Esophagus muscularis mucosa (tissue), 4 donors: ENCODE results near the gene THRB. TPM values are rescaled to one million over a fixed set of nuclear protein-coding genes. Genes with fewer than 3 reads are reported as not detected.

Experiments used
- DNase-seq: peaks from one replicate; pipeline ENCODE4 v3.0.0-alpha.2; 2017; ENCODE audit errors: extremely low spot score
- H3K27ac ChIP-seq, 4 donors: fragments of 200-600 bp; sonication (generic); replicated peaks in 1 of 4; 1 replicate in 3 of 4; 2 replicates in 1 of 4; pipeline ENCODE4 v1.5.1; 2016 to 2019; ENCODE audit warnings: mild to moderate bottlenecking in 1 of 4
- H3K27me3 ChIP-seq, 4 donors: fragments of 200-600 bp; sonication (generic); one replicate each; pipeline versions ENCODE4 v1.5.1 to v1.6.0; 2016 to 2019
- H3K36me3 ChIP-seq, 4 donors: fragments of 200-600 bp; sonication (generic); one replicate each; pipeline ENCODE4 v1.5.1; 2016 to 2019
- H3K4me1 ChIP-seq, 4 donors: fragments of 200-600 bp; sonication (generic); one replicate each; pipeline ENCODE4 v1.5.1; 2016 to 2019
- H3K4me3 ChIP-seq, 4 donors: fragments of 200-600 bp; sonication (generic); 1 replicate in 2 of 4; 2 replicates in 2 of 4; pipeline ENCODE4 v1.5.1; 2016 to 2019; ENCODE audit warnings: mild to moderate bottlenecking in 4 of 4, moderate library complexity in 1 of 4
- H3K9me3 ChIP-seq, 4 donors: fragments of 200-600 bp; sonication (generic); 1 replicate in 3 of 4; 2 replicates in 1 of 4; pipeline ENCODE4 v1.5.1; 2016 to 2019
- CTCF ChIP-seq, 3 experiments: fragments of 200-600 bp in 2 of 3; fragments of 450-650 bp in 1 of 3; sonication (generic) in 2 of 3; IDR thresholded peaks; one replicate each; pipeline ENCODE4 v1.5.1; 2017 to 2019; ENCODE audit warnings: antibody characterized with exemption in 3 of 3, mild to moderate bottlenecking in 2 of 3, moderate library complexity in 1 of 3
- EP300 ChIP-seq: sonication (generic); formaldehyde crosslinking; IDR thresholded peaks from one replicate; pipeline ENCODE4 v1.6.1; 2017; ENCODE audit warnings: antibody characterized with exemption
- POLR2A ChIP-seq: fragments of 450-650 bp; IDR thresholded peaks from one replicate; pipeline ENCODE4 v1.6.1; 2017; ENCODE audit warnings: antibody characterized with exemption, moderate library complexity, mild to moderate bottlenecking, low read depth
- POLR2AphosphoS5 ChIP-seq, 2 donors: sonication (generic); formaldehyde crosslinking; IDR thresholded peaks; one replicate each; pipeline ENCODE4 v1.6.1; 2017; ENCODE audit warnings: antibody characterized with exemption in 2 of 2
- WGBS: methylation state at CpG from one replicate; pipeline ENCODE4 v1.1.5; 2018; 5-methylcytosine and 5-hydroxymethylcytosine counted together
- intact Hi-C: fragments of 100-400 bp; cut with DNase I; formaldehyde crosslinking; loops from one replicate; pipeline ENCODE4 v1.15.1; 2023
- total RNA-seq, 4 donors: library from RNA; depleted of rRNA; stranded (reverse); fragments of >200 nt; gene quantifications; one replicate each; pipeline versions ENCODE4 v1.1.0 to v1.2.1, GENCODE V29; 2016

Gene THRB
- total RNA-seq, 4 donors from 2014 or later = 31.5 to 68.6 (median 39.3) TPM

GRCh38 chr3:24135280-24135679 lies 359.4 kb downstream of the THRB start:
- H3K36me3 ChIP-seq = peaks cover 0 to 27% (median 14%) of the 10 kb centered on the region in 4 donors
- H3K4me3 ChIP-seq = no peak overlapping the region
- no peaks in the 10 kb centered on the region for H3K9me3 ChIP-seq
- H3K27ac ChIP-seq = peak overlapping the region; percentile 73 to 82 (median 74)
- TF ChIP-seq POLR2AphosphoS5 (IDR thresholded peaks at IDR 0.05) (peak; percentile 27 to 59), EP300 (no peak)
- H3K27me3 ChIP-seq = no peaks in the 10 kb centered on the region
- 34% methylated on average over 2 of the region's 2 CpGs for WGBS
- H3K4me1 ChIP-seq = peaks cover 29 to 68% (median 61%) of the 10 kb centered on the region in 4 donors
- DNase-seq = peak; percentile 77
- intact Hi-C loops = no loop called here

- Histone ChIP-seq H3K27me3 (no peaks in the 10 kb centered on the region), H3K36me3 (peaks cover 0 to 27% (median 14%) of the 10 kb centered on the region in 4 donors), H3K4me3 (no peak overlapping the region), H3K9me3 (no peaks in the 10 kb centered on the region), H3K4me1 (peaks cover 23 to 64% (median 60%) of the 10 kb centered on the region in 4 donors), H3K27ac (peak overlapping the region; percentile 73 to 82 (median 74))
- TF ChIP-seq POLR2A = no peak
- no peak for TF ChIP-seq EP300
- no peak for TF ChIP-seq POLR2AphosphoS5 (IDR thresholded peaks at IDR 0.05)
- TF ChIP-seq CTCF (IDR thresholded peaks at IDR 0.05) = no peak
- DNase-seq = peak; percentile 64
- intact Hi-C loops = no loop called here
- 80% methylated on average over 2 of the region's 2 CpGs for WGBS
These were observed 360.7 kb downstream of the THRB start for GRCh38 chr3:24133942-24134341.

GRCh38 chr3:24133436-24133835 lies 361.2 kb downstream of the THRB start:
- Histone ChIP-seq H3K4me3 (no peak overlapping the region), H3K36me3 (peaks cover 0 to 27% (median 14%) of the 10 kb centered on the region in 4 donors), H3K27me3 (no peaks in the 10 kb centered on the region), H3K4me1 (peaks cover 21 to 64% (median 60%) of the 10 kb centered on the region in 4 donors), H3K27ac (peak overlapping the region; percentile 73 to 82 (median 74)), H3K9me3 (no peaks in the 10 kb centered on the region)
- intact Hi-C loops = no loop called here
- no peak for DNase-seq
- no peak for TF ChIP-seq POLR2A
- no peak for TF ChIP-seq CTCF (IDR thresholded peaks at IDR 0.05)
- TF ChIP-seq EP300 = no peak
- no peak for TF ChIP-seq POLR2AphosphoS5 (IDR thresholded peaks at IDR 0.05)

GRCh38 chr3:24129549-24129948 lies 365.1 kb downstream of the THRB start:
- peaks cover 17 to 51% (median 47%) of the 10 kb centered on the region in 4 donors for H3K4me1 ChIP-seq
- H3K27ac ChIP-seq = peak overlapping the region; percentile 55 to 83 (median 78)
- WGBS = 73% methylated on average over 5 of the region's 5 CpGs
- TF ChIP-seq POLR2AphosphoS5 (IDR thresholded peaks at IDR 0.05) (no peak), POLR2A (no peak), EP300 (no peak), CTCF (IDR thresholded peaks at IDR 0.05) (no peak)
- no peak for DNase-seq
- no peak overlapping the region for H3K4me3 ChIP-seq
- no peaks in the 10 kb centered on the region for H3K27me3 ChIP-seq
- intact Hi-C loops = no loop called here
- peaks cover 0 to 30% (median 16%) of the 10 kb centered on the region in 4 donors for H3K36me3 ChIP-seq
- H3K9me3 ChIP-seq = no peaks in the 10 kb centered on the region

GRCh38 chr3:24128199-24129005 lies 366.2 kb downstream of the THRB start:
- TF ChIP-seq EP300 (no peak), CTCF (IDR thresholded peaks at IDR 0.05) (no peak), POLR2AphosphoS5 (IDR thresholded peaks at IDR 0.05) (peak; percentile 21 to 46), POLR2A (no peak)
- Histone ChIP-seq H3K27me3 (no peaks in the 10 kb centered on the region), H3K4me1 (peaks cover 17 to 51% (median 39%) of the 10 kb centered on the region in 4 donors), H3K27ac (peak overlapping the region; percentile 59 to 83 (median 78)), H3K4me3 (no peak overlapping the region), H3K36me3 (peaks cover 0 to 24% (median 13%) of the 10 kb centered on the region in 4 donors), H3K9me3 (no peaks in the 10 kb centered on the region)
- 34% methylated on average over 4 of the region's 4 CpGs for WGBS
- intact Hi-C loops = no loop called here
- peak; percentile 70 for DNase-seq
